ENCODE measurements around the gene AQP3. TPM values are rescaled to one million over a fixed set of nuclear protein-coding genes. Genes with fewer than 3 reads are reported as not detected.

The AQP3 gene
- total and polyA plus RNA-seq, 12 donors: 1.9 to 37.2 (median 10.1) TPM

DNA sequence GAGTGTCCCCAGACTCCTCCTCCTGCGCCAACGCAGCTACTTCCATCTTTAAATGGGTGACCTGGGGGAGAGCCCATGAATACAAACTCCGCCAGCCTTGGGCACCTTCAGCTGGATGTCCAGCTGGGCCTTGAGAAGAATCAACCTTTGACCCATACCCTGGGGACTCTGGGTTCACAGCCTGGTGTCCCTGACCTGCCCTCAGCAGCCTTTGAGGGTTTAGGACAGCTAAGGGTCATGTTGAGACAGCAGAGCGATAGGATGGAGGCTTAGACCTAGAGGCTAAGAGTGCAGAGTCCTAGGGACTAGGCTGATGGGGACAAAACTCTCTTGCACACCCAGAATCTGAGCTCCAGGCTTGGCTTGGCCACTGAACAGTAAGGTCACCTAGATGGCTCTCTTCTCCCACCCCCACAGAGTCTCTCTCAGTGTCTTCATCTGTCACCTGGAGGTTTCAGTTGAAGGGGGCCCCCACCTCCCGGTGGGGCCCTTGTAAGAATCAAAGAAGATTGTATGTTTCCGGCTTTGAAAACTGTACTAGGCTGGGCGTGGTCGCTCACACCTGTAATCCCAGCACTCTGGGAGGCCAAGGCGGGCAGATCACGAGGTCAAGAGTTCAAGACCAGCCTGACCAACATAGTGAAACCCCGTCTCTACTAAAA, 6.7 kb upstream of the AQP3 start:
- Histone ChIP-seq H3K9me3 (no peaks in the 10 kb centered on the region), H3K27ac (no peak overlapping the region), H3K4me3 (no peak overlapping the region), H3K36me3 (no peaks in the 10 kb centered on the region), H3K4me1 (peaks cover 0 to 12% (median 0%) of the 10 kb centered on the region in 9 donors), H3K27me3 (no peaks in the 10 kb centered on the region)
- intact Hi-C loops (cut with DNase I): loop anchor here in 1 of 10 donors (5.0 kb wide), 1 partner anchor 47 kb away; no protein-coding TSS in a partner anchor
- TF ChIP-seq, protein P1, sequence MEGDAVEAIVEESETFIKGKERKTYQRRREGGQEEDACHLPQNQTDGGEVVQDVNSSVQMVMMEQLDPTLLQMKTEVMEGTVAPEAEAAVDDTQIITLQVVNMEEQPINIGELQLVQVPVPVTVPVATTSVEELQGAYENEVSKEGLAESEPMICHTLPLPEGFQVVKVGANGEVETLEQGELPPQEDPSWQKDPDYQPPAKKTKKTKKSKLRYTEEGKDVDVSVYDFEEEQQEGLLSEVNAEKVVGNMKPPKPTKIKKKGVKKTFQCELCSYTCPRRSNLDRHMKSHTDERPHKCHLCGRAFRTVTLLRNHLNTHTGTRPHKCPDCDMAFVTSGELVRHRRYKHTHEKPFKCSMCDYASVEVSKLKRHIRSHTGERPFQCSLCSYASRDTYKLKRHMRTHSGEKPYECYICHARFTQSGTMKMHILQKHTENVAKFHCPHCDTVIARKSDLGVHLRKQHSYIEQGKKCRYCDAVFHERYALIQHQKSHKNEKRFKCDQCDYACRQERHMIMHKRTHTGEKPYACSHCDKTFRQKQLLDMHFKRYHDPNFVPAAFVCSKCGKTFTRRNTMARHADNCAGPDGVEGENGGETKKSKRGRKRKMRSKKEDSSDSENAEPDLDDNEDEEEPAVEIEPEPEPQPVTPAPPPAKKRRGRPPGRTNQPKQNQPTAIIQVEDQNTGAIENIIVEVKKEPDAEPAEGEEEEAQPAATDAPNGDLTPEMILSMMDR (IDR thresholded peaks at IDR 0.05): no peak
- no peak for ATAC-seq
- WGBS, 2 donors: 87 to 89% methylated on average over 11 of the region's 11 CpGs
- DNase-seq: no peak

DNA sequence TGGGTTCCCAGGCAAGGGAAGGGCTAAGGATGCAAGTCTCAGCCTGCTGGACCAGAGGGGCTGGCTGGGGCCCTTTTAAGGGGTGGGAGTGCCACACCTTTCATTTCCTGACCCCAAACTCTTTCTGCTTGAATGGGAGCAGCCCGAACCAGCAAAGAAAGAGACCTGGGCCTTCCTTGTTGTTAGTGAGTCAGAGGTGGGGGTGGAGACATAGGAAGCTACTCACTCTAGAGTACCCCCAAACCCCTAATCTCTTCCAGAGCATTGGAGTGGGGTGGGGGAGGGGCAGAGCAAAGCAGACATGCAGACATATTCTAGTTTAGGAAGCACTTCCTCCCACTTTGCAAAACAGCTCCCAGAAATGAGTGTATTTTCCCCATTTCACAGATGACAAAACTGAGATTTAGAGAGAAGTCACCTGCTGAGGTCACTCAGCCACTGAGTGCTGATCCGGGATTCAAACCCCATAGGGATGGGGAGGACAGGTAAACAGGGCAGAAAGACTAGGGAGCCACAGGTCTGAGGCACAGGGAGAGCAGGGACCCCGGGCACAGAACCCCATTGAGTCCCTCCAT, 6.0 kb upstream of the AQP3 start:
- Histone ChIP-seq H3K27ac (no peak overlapping the region), H3K36me3 (no peaks in the 10 kb centered on the region), H3K9me3 (no peaks in the 10 kb centered on the region), H3K27me3 (peaks cover 0 to under 1% (median 0%) of the 10 kb centered on the region in 7 donors), H3K4me1 (peaks cover 0 to 6% (median 0%) of the 10 kb centered on the region in 9 donors), H3K4me3 (no peak overlapping the region)
- ATAC-seq (no peak), DNase-seq (no peak)
- intact Hi-C loops (cut with DNase I): loop anchor here in 1 of 10 donors (5.0 kb wide), 1 partner anchor 46 kb away; no protein-coding TSS in a partner anchor
- 77 to 82% methylated on average over 3 of the region's 3 CpGs for WGBS, 2 donors
- TF ChIP-seq, protein P1 (IDR thresholded peaks at IDR 0.05): no peak

DNA sequence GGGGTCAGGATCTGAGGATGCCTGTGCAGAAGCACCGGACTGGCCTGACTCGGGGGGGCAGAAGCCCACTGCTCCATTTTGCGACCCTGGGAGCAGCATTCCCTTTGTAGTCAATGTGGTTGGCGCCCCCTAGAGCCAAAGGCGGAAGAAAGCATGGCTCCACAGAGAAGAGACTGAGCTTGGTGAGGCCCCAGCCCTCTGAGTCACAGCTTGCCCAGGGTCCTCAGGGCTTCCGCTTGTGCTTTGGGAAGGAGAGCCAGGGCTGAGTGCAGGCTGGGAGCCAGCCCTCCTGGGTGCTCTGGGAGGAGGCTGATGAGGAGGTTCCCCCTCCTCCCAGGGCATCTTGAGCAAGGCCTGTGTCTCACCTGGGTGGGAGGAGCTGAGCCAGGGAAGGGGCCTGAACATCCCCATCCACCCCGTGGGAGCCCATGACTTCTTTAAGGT, 5.5 kb upstream of the AQP3 start:
- Histone ChIP-seq H3K27ac (no peak overlapping the region), H3K4me3 (no peak overlapping the region), H3K9me3 (no peaks in the 10 kb centered on the region), H3K36me3 (no peaks in the 10 kb centered on the region), H3K4me1 (peaks cover 0 to 10% (median 4%) of the 10 kb centered on the region in 9 donors), H3K27me3 (peaks cover 0 to 4% (median 0%) of the 10 kb centered on the region in 7 donors)
- TF ChIP-seq, protein P1 (IDR thresholded peaks at IDR 0.05): peak in 8 of 9 donors; percentile 14 to 76 (median 64)
- intact Hi-C loops (cut with DNase I): loop anchor here in 1 of 10 donors (5.0 kb wide), 1 partner anchor 46 kb away; no protein-coding TSS in a partner anchor
- peak in 7 of 8 donors; percentile 12 to 66 (median 58) for ATAC-seq
- 19 to 21% methylated on average over 7 of the region's 7 CpGs for WGBS, 2 donors
- peak in 1 of 2 donors; percentile 34 for DNase-seq

DNA sequence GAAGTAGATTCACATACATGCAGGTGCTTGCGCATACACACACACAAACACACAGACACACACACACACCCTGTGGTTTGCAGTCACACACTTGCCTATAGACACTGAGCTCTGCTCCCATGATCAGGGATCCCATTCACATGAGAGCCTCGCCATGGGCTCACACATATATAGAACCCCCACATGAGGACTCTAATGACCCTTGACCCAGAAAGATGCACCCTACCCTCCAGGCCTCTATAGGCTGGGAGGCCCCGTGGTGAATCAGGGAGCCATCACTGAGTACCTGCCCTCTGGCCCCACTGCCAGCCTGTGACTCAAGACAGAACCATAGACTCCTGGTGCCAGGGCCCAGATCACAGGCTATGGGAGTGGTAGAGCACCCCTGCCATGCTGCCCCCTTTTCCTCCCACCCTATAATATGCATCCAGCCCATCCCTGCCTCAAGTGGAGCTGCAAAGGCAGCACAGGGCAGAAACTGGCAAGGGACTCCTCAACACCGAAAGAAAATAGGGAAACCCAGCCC, 3.3 kb upstream of the AQP3 start:
- Histone ChIP-seq H3K27me3 (peaks cover 0 to 12% (median 0%) of the 10 kb centered on the region in 7 donors), H3K36me3 (no peaks in the 10 kb centered on the region), H3K9me3 (no peaks in the 10 kb centered on the region), H3K4me3 (no peak overlapping the region), H3K4me1 (peaks cover 0 to 29% (median 19%) of the 10 kb centered on the region in 9 donors), H3K27ac (no peak overlapping the region)
- ATAC-seq (no peak), DNase-seq (no peak)
- TF ChIP-seq, protein P1 (IDR thresholded peaks at IDR 0.05): no peak
- 85 to 93% methylated on average over 4 of the region's 4 CpGs for WGBS, 2 donors
- intact Hi-C loops (cut with DNase I): loop anchor here in 1 of 10 donors (5.0 kb wide), 1 partner anchor 43 kb away; no protein-coding TSS in a partner anchor

All from heart right ventricle (tissue), 16 donors.